GM12875 (cell line): Measurements from ENCODE around the gene PTPRF.
"Not testable (repeated sequence)": the region's sequence is repeated elsewhere in the genome, so short reads cannot be mapped to it uniquely, and the experiment has no call there.

Experiments used
- H3K4me3 ChIP-seq: one replicate; pipeline ENCODE4 v1.5.1; 2011; ENCODE audit warnings: low read depth, low read length, control low read depth
- TF ChIP-seq, protein P1 (sequence below): IDR thresholded peaks from 2 replicates; pipeline ENCODE4 v1.5.1; 2011; ENCODE audit warnings: low read depth, mild to moderate bottlenecking, control low read depth, inconsistent platforms, low read length, moderate library complexity, borderline replicate concordance; ENCODE audit not compliant: insufficient read depth

PTPRF gene

DNA sequence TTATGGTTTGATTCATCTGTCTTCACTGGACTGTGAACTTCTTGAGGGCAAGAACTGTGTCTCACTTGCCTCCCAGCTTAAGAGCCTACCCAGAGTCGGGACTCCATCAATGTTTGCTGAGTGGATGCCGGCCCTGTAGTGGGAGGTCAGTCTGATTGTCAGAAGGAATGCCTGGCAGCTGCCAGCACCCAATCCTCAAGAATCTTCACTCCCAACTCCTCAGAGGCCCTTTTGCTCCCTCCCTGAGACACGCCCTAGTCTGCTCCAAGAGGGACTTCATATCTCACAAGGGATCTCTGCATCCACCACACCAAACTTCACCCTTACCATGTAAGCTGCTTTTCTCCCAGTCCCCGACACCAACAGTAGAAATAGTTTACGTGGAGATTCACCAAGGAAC, 104.0 kb downstream of the PTPRF start:
- TF ChIP-seq, protein P1, sequence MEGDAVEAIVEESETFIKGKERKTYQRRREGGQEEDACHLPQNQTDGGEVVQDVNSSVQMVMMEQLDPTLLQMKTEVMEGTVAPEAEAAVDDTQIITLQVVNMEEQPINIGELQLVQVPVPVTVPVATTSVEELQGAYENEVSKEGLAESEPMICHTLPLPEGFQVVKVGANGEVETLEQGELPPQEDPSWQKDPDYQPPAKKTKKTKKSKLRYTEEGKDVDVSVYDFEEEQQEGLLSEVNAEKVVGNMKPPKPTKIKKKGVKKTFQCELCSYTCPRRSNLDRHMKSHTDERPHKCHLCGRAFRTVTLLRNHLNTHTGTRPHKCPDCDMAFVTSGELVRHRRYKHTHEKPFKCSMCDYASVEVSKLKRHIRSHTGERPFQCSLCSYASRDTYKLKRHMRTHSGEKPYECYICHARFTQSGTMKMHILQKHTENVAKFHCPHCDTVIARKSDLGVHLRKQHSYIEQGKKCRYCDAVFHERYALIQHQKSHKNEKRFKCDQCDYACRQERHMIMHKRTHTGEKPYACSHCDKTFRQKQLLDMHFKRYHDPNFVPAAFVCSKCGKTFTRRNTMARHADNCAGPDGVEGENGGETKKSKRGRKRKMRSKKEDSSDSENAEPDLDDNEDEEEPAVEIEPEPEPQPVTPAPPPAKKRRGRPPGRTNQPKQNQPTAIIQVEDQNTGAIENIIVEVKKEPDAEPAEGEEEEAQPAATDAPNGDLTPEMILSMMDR: no peak
- no peak overlapping the region for H3K4me3 ChIP-seq

DNA sequence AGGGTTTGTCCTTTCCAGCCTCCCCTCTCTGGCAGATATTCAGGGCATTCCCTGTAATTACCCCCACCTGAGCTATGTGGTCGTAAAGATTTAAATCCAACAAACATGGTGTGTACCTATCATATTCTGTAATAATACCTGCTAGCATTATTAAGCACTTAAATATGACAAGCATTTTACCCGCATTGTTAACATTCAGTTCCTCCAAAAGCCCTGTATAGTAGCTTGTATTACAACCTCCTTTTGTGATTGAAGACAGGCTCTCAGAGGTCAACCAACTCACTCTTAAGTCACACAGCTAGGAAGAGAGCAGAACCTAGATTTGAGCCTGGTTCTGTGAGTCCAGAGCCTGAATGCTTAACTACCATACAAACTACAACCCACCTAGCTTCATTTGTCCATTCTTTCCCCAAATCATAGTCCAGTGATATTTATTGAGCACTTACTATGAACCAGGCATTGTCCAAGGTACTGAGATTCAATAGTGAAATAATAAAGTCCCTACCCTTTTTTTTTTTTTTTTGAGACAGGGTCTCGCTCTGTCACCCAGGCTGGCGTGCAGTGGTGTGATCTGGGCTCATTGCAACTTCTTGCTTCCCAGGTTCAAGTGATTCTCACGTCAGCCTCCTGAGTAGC, 105.4 kb downstream of the PTPRF start:
- H3K4me3 ChIP-seq: no peak overlapping the region
- TF ChIP-seq, protein P1: no peak

DNA sequence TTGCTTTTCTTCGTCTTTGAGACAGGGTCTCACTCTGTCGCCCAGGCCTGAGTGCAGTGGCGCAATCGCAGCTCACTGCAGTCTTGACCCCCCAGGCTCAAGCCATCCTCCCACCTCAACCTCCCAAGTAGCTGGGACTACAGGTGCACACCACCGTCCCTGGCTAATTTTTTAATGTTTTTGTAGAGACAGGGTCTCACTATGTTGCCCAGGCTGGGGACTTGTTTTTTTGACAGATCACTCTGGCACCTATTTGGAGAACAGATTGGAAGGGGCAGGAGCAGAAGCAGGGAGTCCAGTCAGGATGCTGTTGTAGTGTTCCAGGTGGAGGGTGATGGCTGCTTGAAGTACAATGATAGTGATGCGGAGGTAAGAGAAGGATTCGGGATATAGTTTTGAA, 106.6 kb downstream of the PTPRF start:
- no peak overlapping the region for H3K4me3 ChIP-seq
- TF ChIP-seq, protein P1: no peak

DNA sequence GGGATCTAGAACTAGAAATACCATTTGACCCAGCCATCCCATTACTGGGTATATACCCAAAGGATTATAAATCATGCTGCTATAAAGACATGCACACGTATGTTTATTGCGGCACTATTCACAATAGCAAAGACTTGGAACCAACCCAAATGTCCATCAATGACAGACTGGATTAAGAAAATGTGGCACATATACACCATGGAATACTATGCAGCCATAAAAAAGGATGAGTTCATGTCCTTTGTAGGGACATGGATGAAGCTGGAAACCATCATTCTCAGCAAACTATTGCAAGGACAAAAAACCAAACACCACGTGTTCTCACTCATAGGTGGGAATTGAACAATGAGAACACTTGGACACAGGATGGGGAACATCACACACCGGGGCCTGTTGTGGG, 107.7 kb downstream of the PTPRF start:
- not testable (repeated sequence) for H3K4me3 ChIP-seq

DNA sequence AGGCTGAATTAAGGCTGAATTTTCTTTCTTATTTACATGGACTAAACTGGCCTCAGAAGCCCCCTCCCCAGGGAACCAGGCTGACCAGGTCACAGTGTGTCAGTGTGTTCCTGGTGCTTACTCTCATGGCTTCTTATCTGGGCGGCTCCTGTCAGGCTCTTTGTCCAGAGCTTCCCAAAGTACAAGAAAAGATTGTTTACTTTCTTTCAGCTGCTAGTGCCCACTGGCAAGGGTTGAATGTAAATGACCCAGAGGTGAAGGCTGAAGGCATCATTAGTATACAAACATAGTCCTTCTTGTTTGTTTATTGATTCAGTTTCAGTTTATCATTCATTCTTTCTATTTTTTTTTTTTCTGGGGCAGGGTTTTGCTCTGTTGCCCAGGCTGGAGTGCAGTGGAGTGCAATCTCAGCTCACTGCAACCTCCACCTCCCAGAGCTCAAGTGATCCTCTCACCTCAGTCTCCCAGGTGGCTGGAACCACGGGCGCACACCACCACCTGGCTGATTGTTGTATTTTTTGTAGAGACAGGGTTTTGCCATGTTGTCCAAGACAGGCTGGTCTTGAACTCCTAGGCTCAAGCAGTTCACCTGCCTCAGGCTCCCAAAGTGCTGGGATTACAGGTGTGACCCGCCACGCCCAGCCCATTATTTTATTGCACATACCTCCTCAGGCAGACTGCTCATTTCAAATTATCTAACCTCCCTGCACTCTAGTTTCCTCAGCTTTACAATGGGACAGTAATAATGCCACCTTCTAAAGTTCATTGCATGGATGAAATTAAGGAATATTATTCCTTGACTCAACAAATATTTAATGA, 109.5 kb downstream of the PTPRF start:
- TF ChIP-seq, protein P1: no peak
- H3K4me3 ChIP-seq: no peak overlapping the region

DNA sequence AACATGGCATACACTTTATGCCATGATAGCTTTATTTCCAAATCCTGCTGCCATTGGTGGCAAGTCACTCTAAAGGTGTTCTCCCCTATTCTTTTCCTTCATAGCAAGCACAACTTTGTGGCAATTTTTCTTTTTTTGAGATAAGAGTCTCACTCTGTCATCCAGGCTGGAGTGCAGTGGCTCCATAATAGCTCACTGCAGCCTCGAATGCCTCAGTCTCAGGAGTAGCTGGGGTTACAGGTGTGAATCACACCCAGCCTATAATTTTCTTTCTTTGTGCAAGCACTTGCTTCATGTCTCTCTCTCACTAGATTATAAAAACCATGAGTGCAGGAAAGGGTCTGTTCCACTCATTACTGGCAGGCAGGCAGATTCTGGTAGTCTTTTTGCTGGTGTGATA, 113.9 kb downstream of the PTPRF start:
- no peak overlapping the region for H3K4me3 ChIP-seq
- TF ChIP-seq, protein P1: no peak

DNA sequence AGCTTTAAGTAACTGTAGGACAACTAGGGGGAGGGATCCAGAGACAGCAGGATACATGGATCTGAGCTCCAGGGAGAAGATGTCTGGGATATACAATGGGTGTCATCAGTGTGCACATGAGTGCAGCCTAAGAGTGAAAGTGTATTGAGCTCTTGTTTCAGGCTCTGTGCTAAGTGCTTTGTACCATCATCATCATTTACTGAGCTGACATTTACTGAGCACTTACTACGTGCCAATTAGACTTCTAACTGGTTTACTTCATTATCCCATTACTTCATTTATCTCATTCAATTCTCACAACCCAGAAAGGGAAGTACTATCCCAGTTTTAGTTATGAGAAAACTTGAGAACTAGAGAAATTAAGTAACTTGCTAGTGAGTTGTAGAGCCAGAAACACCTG, 114.8 kb downstream of the PTPRF start:
- H3K4me3 ChIP-seq: no peak overlapping the region
- TF ChIP-seq, protein P1: no peak

DNA sequence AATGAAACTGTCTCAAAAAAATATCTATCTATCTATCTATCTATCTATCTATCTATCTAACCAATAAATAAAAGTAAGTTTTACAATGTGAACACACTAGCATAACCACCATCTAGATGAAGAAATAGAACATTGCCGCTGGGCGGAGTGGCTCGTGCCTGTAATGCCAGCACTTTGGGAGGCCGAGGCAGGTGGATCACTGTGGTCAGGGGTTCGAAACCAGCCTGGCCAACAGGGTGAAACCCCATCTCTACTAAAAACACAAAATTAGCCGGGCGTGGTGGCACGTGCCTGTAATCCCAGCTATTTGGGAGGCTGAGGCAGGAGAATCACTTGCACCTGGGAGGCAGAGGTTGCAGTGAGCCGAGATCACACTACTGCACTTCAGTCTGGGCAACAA, 116.6 kb downstream of the PTPRF start:
- not testable (repeated sequence) for H3K4me3 ChIP-seq
